CD1c-positive myeloid dendritic cell (primary cell): Measurements from ENCODE around the gene CCDC110.
A peak's percentile ranks its signal among the peaks of the same experiment; 100 is the strongest.

Source experiments
- DNase-seq: peaks from one replicate; pipeline ENCODE4 v3.0.0-alpha.2; 2016; ENCODE audit errors: extremely low spot score

Gene CCDC110

GRCh38 chr4:185472103-185472542 is 590 bp upstream of the CCDC110 start:
- DNase-seq = no peak

- no peak for DNase-seq
Observed at GRCh38 chr4:185470501-185471195, 885 bp downstream of the CCDC110 start.

GRCh38 chr4:185469580-185470154 is 1.9 kb downstream of the CCDC110 start:
- DNase-seq = no peak

GRCh38 chr4:185468999-185469398 is 2.5 kb downstream of the CCDC110 start:
- no peak for DNase-seq

GRCh38 chr4:185467991-185468390 is 3.5 kb downstream of the CCDC110 start:
- DNase-seq = no peak

GRCh38 chr4:185467101-185467500 is 4.4 kb downstream of the CCDC110 start:
- no peak for DNase-seq

GRCh38 chr4:185465707-185466106 is 5.8 kb downstream of the CCDC110 start:
- DNase-seq = no peak

- DNase-seq = no peak
Observed at GRCh38 chr4:185464887-185465286, 6.6 kb downstream of the CCDC110 start.

GRCh38 chr4:185464183-185464582 is 7.3 kb downstream of the CCDC110 start:
- no peak for DNase-seq

- DNase-seq = no peak
Observed at GRCh38 chr4:185463541-185463940, 8.0 kb downstream of the CCDC110 start.

- no peak for DNase-seq
Observed at GRCh38 chr4:185461565-185461964, 10.0 kb downstream of the CCDC110 start.

GRCh38 chr4:185457136-185457535 is 14.4 kb downstream of the CCDC110 start:
- no peak for DNase-seq

- no peak for DNase-seq
Observed at GRCh38 chr4:185456131-185456530, 15.4 kb downstream of the CCDC110 start.

- DNase-seq = no peak
Observed at GRCh38 chr4:185445209-185445608, 26.3 kb downstream of the CCDC110 start.

- no peak for DNase-seq
Observed at GRCh38 chr4:185441479-185441878, 30.1 kb downstream of the CCDC110 start.

- DNase-seq = no peak
Observed at GRCh38 chr4:185437809-185438208, 33.7 kb downstream of the CCDC110 start.

- DNase-seq = no peak
Observed at GRCh38 chr4:185435466-185435865, 36.1 kb downstream of the CCDC110 start.

GRCh38 chr4:185429660-185430059 is 41.9 kb downstream of the CCDC110 start:
- no peak for DNase-seq

- DNase-seq = no peak
Observed at GRCh38 chr4:185426960-185427688, 44.4 kb downstream of the CCDC110 start.

- DNase-seq = peak; percentile 94
Observed at GRCh38 chr4:185425647-185426352, 45.7 kb downstream of the CCDC110 start, which contains the start of gene UFSP2. UFSP2 (minus strand) TSS chr4:185425964; CDS start chr4:185425868, 96 bp downstream.

- peak; percentile 24 for DNase-seq
Observed at GRCh38 chr4:185424905-185425646, 46.5 kb downstream of the CCDC110 start.
